Endodermal cell (in vitro differentiated cells): ENCODE data around the gene BOLA3. TPM values are rescaled to one million over a fixed set of nuclear protein-coding genes. Genes with fewer than 3 reads are reported as not detected.

Experiments used
- DNase-seq: peaks from one replicate; pipeline ENCODE4 v3.0.0-alpha.2; 2017
- H3K27ac ChIP-seq: 2 replicates; pipeline ENCODE4 v1.5.1; 2013; ENCODE audit warnings: mild to moderate bottlenecking, low read depth, low read length, moderate library complexity
- H3K27me3 ChIP-seq: 2 replicates; pipeline ENCODE4 v1.6.1; 2013; ENCODE audit warnings: mild to moderate bottlenecking, low read length, moderate library complexity; ENCODE audit not compliant: insufficient read depth, control insufficient read depth, poor library complexity, severe bottlenecking
- H3K36me3 ChIP-seq: 2 replicates; pipeline ENCODE4 v1.7.0; 2013; ENCODE audit warnings: mild to moderate bottlenecking, low read length, moderate library complexity; ENCODE audit not compliant: control insufficient read depth, insufficient read depth
- H3K4me1 ChIP-seq: one replicate; pipeline ENCODE4 v1.7.0; 2013; ENCODE audit warnings: low read length; ENCODE audit not compliant: control insufficient read depth, insufficient read depth
- H3K4me3 ChIP-seq: 2 replicates; pipeline ENCODE4 v1.5.1; 2013; ENCODE audit warnings: mild to moderate bottlenecking, low read length, moderate library complexity
- H3K9ac ChIP-seq: 2 replicates; pipeline ENCODE4 v1.6.1; 2013; ENCODE audit warnings: mild to moderate bottlenecking, low read length, moderate library complexity; ENCODE audit not compliant: poor library complexity, severe bottlenecking; ENCODE audit errors: extremely low read depth
- H3K9me3 ChIP-seq: 2 replicates; pipeline ENCODE4 v1.6.1; 2013; ENCODE audit warnings: mild to moderate bottlenecking, low read length, moderate library complexity; ENCODE audit not compliant: control insufficient read depth
- H3K27ac Mint-ChIP-seq: 2 replicates; pipeline ENCODE4 v1.8.0; 2020; ENCODE audit warnings: mixed read lengths
- H3K27me3 Mint-ChIP-seq: 2 replicates; pipeline ENCODE4 v1.8.0; 2021; ENCODE audit warnings: mild to moderate bottlenecking, mixed read lengths; ENCODE audit not compliant: insufficient read depth
- H3K36me3 Mint-ChIP-seq: 2 replicates; pipeline ENCODE4 v1.8.0; 2020; ENCODE audit warnings: low read depth, mixed read lengths
- H3K4me1 Mint-ChIP-seq: 2 replicates; pipeline ENCODE4 v1.8.0; 2020; ENCODE audit warnings: mixed read lengths
- H3K4me3 Mint-ChIP-seq: 2 replicates; pipeline ENCODE4 v1.8.0; 2020; ENCODE audit warnings: mild to moderate bottlenecking, moderate library complexity, mixed read lengths
- H3K9me3 Mint-ChIP-seq: 2 replicates; pipeline ENCODE4 v1.8.0; 2020; ENCODE audit warnings: mild to moderate bottlenecking, mixed read lengths
- CTCF ChIP-seq: fragments of 200-600 bp; sonication (generic); conservative IDR thresholded peaks from 2 replicates; pipeline ENCODE4 v1.5.0; 2021; ENCODE audit warnings: antibody characterized with exemption, mild to moderate bottlenecking
- WGBS, 2 experiments: methylation state at CpG; one replicate each; pipeline versions ENCODE4 v1.1.5 to v1.1.7; 2013; ENCODE audit warnings: missing lambda C conversion rate in 2 of 2, mixed read lengths in 1 of 2; ENCODE audit not compliant: insufficient coverage in 1 of 2, insufficient read length in 1 of 2; 5-methylcytosine and 5-hydroxymethylcytosine counted together
- total RNA-seq, 2 donors: library from RNA; stranded (reverse); fragmentation: NEBNext Ultra II Directional in 1 of 2; extraction: Animal tissue kit (Norgen Biotek cat#: 25700) in 1 of 2; gene quantifications; 2 replicates in 1 of 2; 3 replicates in 1 of 2; pipeline ENCODE4 v1.2.1, GENCODE V29; 2021

The BOLA3 gene
- total RNA-seq, 2 donors from 2014 or later = 42.5 to 43.2 TPM

- H3K9me3 ChIP-seq = no peaks in the 10 kb centered on the region
- H3K27ac Mint-ChIP-seq = no peak overlapping the region
- no peaks in the 10 kb centered on the region for H3K9me3 Mint-ChIP-seq
- no peak overlapping the region for H3K9ac ChIP-seq
- peaks cover 4% of the 10 kb centered on the region for H3K4me1 Mint-ChIP-seq
- TF ChIP-seq CTCF = no peak
- no peak overlapping the region for H3K27ac ChIP-seq
- WGBS, 2 experiments = 92% methylated on average over 3 of the region's 3 CpGs
- H3K27me3 Mint-ChIP-seq = no peaks in the 10 kb centered on the region
- H3K4me3 ChIP-seq = no peak overlapping the region
- DNase-seq = no peak
- H3K36me3 ChIP-seq = peaks cover 47% of the 10 kb centered on the region
- no peak overlapping the region for H3K4me3 Mint-ChIP-seq
- H3K36me3 Mint-ChIP-seq = peaks cover 60% of the 10 kb centered on the region
- no peaks in the 10 kb centered on the region for H3K27me3 ChIP-seq
- no peaks in the 10 kb centered on the region for H3K4me1 ChIP-seq
Observed at GRCh38 chr2:74095632-74096031, 52.1 kb downstream of the BOLA3 start.

GRCh38 chr2:74094291-74094690 lies 53.4 kb downstream of the BOLA3 start:
- no peak for DNase-seq
- H3K36me3 ChIP-seq = peaks cover 56% of the 10 kb centered on the region
- Mint-ChIP-seq H3K4me3 (no peak overlapping the region), H3K36me3 (peaks cover 57% of the 10 kb centered on the region), H3K9me3 (no peaks in the 10 kb centered on the region), H3K27me3 (no peaks in the 10 kb centered on the region), H3K27ac (peak overlapping the region; percentile 9), H3K4me1 (peaks cover 4% of the 10 kb centered on the region)
- no peak for TF ChIP-seq CTCF
- H3K9ac ChIP-seq = no peak overlapping the region
- H3K4me3 ChIP-seq = no peak overlapping the region
- no peaks in the 10 kb centered on the region for H3K4me1 ChIP-seq
- no peaks in the 10 kb centered on the region for H3K9me3 ChIP-seq
- no peaks in the 10 kb centered on the region for H3K27me3 ChIP-seq
- WGBS, 2 experiments = 86 to 90% methylated on average over 5 to 7 of the region's 7 CpGs
- H3K27ac ChIP-seq = no peak overlapping the region

GRCh38 chr2:74093840-74094239 lies 53.9 kb downstream of the BOLA3 start:
- Histone ChIP-seq H3K27me3 (no peaks in the 10 kb centered on the region), H3K36me3 (peaks cover 57% of the 10 kb centered on the region), H3K9me3 (no peaks in the 10 kb centered on the region), H3K4me1 (no peaks in the 10 kb centered on the region), H3K27ac (no peak overlapping the region), H3K9ac (no peak overlapping the region), H3K4me3 (no peak overlapping the region)
- WGBS, 2 experiments = 86 to 88% methylated on average over 6 of the region's 6 CpGs
- Mint-ChIP-seq H3K9me3 (no peaks in the 10 kb centered on the region), H3K27ac (peak overlapping the region; percentile 9), H3K4me3 (no peak overlapping the region), H3K4me1 (peaks cover 4% of the 10 kb centered on the region), H3K27me3 (no peaks in the 10 kb centered on the region), H3K36me3 (peaks cover 57% of the 10 kb centered on the region)
- TF ChIP-seq CTCF = no peak
- no peak for DNase-seq
